Esophagus muscularis mucosa (tissue), 4 donors: ENCODE results near the gene DIP2C. TPM values are rescaled to one million over a fixed set of nuclear protein-coding genes. Genes with fewer than 3 reads are reported as not detected.

Experiments
- DNase-seq: peaks from one replicate; pipeline ENCODE4 v3.0.0-alpha.2; 2017; ENCODE audit errors: extremely low spot score
- H3K27ac ChIP-seq, 4 donors: fragments of 200-600 bp; sonication (generic); replicated peaks in 1 of 4; 1 replicate in 3 of 4; 2 replicates in 1 of 4; pipeline ENCODE4 v1.5.1; 2016 to 2019; ENCODE audit warnings: mild to moderate bottlenecking in 1 of 4
- H3K27me3 ChIP-seq, 4 donors: fragments of 200-600 bp; sonication (generic); one replicate each; pipeline versions ENCODE4 v1.5.1 to v1.6.0; 2016 to 2019
- H3K36me3 ChIP-seq, 4 donors: fragments of 200-600 bp; sonication (generic); one replicate each; pipeline ENCODE4 v1.5.1; 2016 to 2019
- H3K4me1 ChIP-seq, 4 donors: fragments of 200-600 bp; sonication (generic); one replicate each; pipeline ENCODE4 v1.5.1; 2016 to 2019
- H3K4me3 ChIP-seq, 4 donors: fragments of 200-600 bp; sonication (generic); 1 replicate in 2 of 4; 2 replicates in 2 of 4; pipeline ENCODE4 v1.5.1; 2016 to 2019; ENCODE audit warnings: mild to moderate bottlenecking in 4 of 4, moderate library complexity in 1 of 4
- H3K9me3 ChIP-seq, 4 donors: fragments of 200-600 bp; sonication (generic); 1 replicate in 3 of 4; 2 replicates in 1 of 4; pipeline ENCODE4 v1.5.1; 2016 to 2019
- EP300 ChIP-seq: sonication (generic); formaldehyde crosslinking; IDR thresholded peaks from one replicate; pipeline ENCODE4 v1.6.1; 2017; ENCODE audit warnings: antibody characterized with exemption
- POLR2A ChIP-seq: fragments of 450-650 bp; IDR thresholded peaks from one replicate; pipeline ENCODE4 v1.6.1; 2017; ENCODE audit warnings: antibody characterized with exemption, moderate library complexity, mild to moderate bottlenecking, low read depth
- POLR2AphosphoS5 ChIP-seq, 2 donors: sonication (generic); formaldehyde crosslinking; IDR thresholded peaks; one replicate each; pipeline ENCODE4 v1.6.1; 2017; ENCODE audit warnings: antibody characterized with exemption in 2 of 2
- WGBS: methylation state at CpG from one replicate; pipeline ENCODE4 v1.1.5; 2018; 5-methylcytosine and 5-hydroxymethylcytosine counted together
- intact Hi-C: fragments of 100-400 bp; cut with DNase I; formaldehyde crosslinking; loops from one replicate; pipeline ENCODE4 v1.15.1; 2023
- total RNA-seq, 4 donors: library from RNA; depleted of rRNA; stranded (reverse); fragments of >200 nt; gene quantifications; one replicate each; pipeline versions ENCODE4 v1.1.0 to v1.2.1, GENCODE V29; 2016
- TF ChIP-seq, protein P1 (sequence below), 3 experiments: fragments of 200-600 bp in 2 of 3; fragments of 450-650 bp in 1 of 3; sonication (generic) in 2 of 3; IDR thresholded peaks; one replicate each; pipeline ENCODE4 v1.5.1; 2017 to 2019; ENCODE audit warnings: antibody characterized with exemption in 3 of 3, mild to moderate bottlenecking in 2 of 3, moderate library complexity in 1 of 3

The DIP2C gene
- total RNA-seq, 4 donors from 2014 or later: 38.6 to 66.4 (median 55.7) TPM

DNA sequence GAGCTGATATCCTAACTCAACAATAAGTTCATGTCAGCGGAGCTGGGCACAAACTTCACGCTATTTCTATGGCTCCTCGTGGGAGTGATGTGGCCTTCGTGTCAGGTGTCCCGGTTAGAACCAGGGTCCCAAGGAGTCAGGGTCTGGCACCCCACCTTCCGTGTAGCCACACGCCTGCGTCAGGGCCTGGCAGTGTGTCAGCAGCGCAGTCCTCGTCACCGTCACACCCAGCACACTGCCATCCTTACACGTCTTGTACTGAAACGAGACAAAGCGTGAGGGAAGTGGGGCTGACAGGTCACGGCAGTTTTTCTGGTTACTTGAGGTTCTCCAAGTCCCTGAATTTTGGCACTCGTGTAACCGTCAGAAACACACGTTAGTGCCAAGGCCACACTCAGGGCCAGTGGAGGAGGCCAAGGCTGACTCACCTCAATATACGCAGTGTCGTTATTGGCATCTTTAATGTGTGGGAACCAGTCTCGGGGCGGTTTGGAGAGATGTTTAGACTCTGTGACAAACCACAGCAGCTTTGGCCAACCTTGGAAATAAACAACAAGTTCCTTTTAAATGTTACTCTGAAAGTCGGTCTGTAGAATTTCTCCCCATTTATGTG, 299.5 kb downstream of the DIP2C start:
- Histone ChIP-seq H3K9me3 (no peaks in the 10 kb centered on the region), H3K27ac (no peak overlapping the region), H3K36me3 (peaks cover 20 to 76% (median 52%) of the 10 kb centered on the region in 4 donors), H3K27me3 (no peaks in the 10 kb centered on the region), H3K4me1 (peaks cover 4 to 13% (median 11%) of the 10 kb centered on the region in 4 donors), H3K4me3 (no peak overlapping the region)
- intact Hi-C loops: no loop called here
- TF ChIP-seq, protein P1, sequence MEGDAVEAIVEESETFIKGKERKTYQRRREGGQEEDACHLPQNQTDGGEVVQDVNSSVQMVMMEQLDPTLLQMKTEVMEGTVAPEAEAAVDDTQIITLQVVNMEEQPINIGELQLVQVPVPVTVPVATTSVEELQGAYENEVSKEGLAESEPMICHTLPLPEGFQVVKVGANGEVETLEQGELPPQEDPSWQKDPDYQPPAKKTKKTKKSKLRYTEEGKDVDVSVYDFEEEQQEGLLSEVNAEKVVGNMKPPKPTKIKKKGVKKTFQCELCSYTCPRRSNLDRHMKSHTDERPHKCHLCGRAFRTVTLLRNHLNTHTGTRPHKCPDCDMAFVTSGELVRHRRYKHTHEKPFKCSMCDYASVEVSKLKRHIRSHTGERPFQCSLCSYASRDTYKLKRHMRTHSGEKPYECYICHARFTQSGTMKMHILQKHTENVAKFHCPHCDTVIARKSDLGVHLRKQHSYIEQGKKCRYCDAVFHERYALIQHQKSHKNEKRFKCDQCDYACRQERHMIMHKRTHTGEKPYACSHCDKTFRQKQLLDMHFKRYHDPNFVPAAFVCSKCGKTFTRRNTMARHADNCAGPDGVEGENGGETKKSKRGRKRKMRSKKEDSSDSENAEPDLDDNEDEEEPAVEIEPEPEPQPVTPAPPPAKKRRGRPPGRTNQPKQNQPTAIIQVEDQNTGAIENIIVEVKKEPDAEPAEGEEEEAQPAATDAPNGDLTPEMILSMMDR (IDR thresholded peaks at IDR 0.05): no peak
- no peak for TF ChIP-seq POLR2AphosphoS5 (IDR thresholded peaks at IDR 0.05)
- TF ChIP-seq EP300: no peak
- no peak for TF ChIP-seq POLR2A
- 89% methylated on average over 23 of the region's 23 CpGs for WGBS
- no peak for DNase-seq

DNA sequence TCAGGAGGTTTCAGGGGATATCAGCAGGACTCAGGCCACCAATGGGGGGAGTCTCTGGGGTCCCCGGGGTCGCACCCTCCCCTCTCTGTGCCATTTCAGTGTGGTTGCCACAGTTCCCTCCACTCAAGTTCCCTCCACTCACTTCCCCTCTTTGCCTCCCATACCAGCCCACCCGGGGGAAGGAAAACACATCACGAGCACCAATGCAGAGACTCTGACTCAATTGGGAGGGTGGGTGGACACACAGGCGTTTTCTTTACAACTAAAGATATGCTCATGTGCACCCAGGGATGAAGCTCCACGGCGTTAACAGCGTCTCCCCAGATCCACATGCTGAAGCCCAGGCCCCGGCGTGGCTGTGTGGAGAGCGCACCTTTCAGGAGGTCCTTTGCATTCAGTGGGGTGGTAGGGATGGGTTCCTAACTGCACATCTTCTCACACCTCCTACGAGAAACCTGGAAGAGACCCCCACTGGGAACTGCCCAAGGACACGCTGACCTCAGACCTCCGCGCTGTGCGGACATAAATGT, 300.1 kb downstream of the DIP2C start:
- 91% methylated on average over 12 of the region's 16 CpGs for WGBS
- Histone ChIP-seq H3K27me3 (no peaks in the 10 kb centered on the region), H3K4me1 (peaks cover 0 to 11% (median 6%) of the 10 kb centered on the region in 4 donors), H3K9me3 (no peaks in the 10 kb centered on the region), H3K27ac (no peak overlapping the region), H3K4me3 (no peak overlapping the region), H3K36me3 (peaks cover 26 to 82% (median 58%) of the 10 kb centered on the region in 4 donors)
- TF ChIP-seq EP300: no peak
- no peak for TF ChIP-seq POLR2A
- no peak for TF ChIP-seq POLR2AphosphoS5 (IDR thresholded peaks at IDR 0.05)
- TF ChIP-seq, protein P1 (IDR thresholded peaks at IDR 0.05): no peak
- no peak for DNase-seq
- intact Hi-C loops: no loop called here

DNA sequence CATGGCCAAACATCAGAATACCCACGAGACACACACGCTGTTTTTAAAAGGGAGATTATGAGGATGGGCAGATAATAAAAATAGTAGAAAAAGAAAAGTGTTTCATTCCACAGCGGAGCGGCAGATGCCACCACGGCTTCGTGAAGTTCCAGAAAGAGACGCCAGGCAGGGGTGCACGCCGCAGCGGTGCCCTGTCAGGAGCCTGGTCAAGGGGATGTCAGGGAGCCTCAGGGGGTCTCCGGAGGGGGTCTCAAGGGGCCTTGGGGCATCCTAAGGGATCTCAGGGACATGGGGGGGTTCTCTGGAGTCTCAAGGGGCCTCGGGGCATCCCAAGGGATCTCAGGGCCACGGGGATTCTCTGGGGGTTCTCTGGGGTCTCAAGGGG, 300.8 kb downstream of the DIP2C start:
- DNase-seq: no peak
- TF ChIP-seq POLR2AphosphoS5 (IDR thresholded peaks at IDR 0.05) (no peak), EP300 (no peak), POLR2A (no peak)
- TF ChIP-seq, protein P1 (IDR thresholded peaks at IDR 0.05): no peak

DNA sequence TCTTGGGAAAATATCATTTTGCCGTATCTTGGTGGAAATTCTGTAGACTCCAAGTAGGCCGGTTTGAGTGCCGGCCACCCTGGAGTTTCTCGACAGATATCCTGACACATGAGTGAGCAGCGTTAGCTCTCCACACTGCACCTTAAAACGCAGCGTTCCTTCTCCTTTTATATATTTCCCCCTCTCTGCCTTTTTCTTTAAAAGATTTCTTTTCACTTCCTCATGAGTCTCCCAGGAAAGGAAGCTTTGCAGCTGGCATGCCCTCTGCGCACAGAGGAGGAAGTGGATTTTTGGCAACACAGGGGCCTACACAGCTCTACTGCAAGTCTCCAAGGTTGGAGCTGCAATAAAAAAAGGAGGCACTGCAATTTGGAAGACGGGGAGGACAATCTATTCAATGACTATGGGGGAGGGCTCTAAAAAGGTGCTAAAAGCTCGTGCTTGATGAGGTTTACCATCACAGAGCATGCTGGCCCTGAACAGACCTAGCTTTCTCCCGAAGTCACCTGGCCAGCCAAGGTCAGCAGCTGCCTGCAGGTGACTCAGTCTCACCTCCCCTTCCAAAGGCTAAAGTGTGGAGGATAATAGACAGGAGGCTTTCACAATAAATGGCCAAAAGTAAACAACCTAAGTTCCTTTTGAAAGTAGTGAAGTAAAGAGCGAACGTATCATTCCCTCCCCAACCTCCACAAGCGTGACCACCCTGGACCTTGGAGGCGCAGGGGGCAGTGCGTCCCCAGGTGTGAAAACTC, 301.4 kb downstream of the DIP2C start:
- no peaks in the 10 kb centered on the region for H3K27me3 ChIP-seq
- WGBS: 83% methylated on average over 16 of the region's 16 CpGs
- H3K4me1 ChIP-seq: peaks cover 0 to 11% (median 6%) of the 10 kb centered on the region in 4 donors
- peak overlapping the region in 2 of 4 donors; percentile 21 to 23 for H3K27ac ChIP-seq
- DNase-seq: no peak
- TF ChIP-seq EP300 (no peak), POLR2A (peak; percentile 29), POLR2AphosphoS5 (IDR thresholded peaks at IDR 0.05) (peak in 1 of 2 donors; percentile 19)
- H3K9me3 ChIP-seq: no peaks in the 10 kb centered on the region
- intact Hi-C loops: no loop called here
- H3K36me3 ChIP-seq: peaks cover 33 to 94% (median 69%) of the 10 kb centered on the region in 4 donors
- no peak overlapping the region for H3K4me3 ChIP-seq

More for the DNA sequence above, 300.8 kb downstream of the DIP2C start:
- 89% methylated on average over 13 of the region's 13 CpGs for WGBS
- intact Hi-C loops: no loop called here
- Histone ChIP-seq H3K27ac (no peak overlapping the region), H3K27me3 (no peaks in the 10 kb centered on the region), H3K4me1 (peaks cover 0 to 11% (median 6%) of the 10 kb centered on the region in 4 donors), H3K4me3 (no peak overlapping the region), H3K36me3 (peaks cover 32 to 89% (median 65%) of the 10 kb centered on the region in 4 donors), H3K9me3 (no peaks in the 10 kb centered on the region)

DNA sequence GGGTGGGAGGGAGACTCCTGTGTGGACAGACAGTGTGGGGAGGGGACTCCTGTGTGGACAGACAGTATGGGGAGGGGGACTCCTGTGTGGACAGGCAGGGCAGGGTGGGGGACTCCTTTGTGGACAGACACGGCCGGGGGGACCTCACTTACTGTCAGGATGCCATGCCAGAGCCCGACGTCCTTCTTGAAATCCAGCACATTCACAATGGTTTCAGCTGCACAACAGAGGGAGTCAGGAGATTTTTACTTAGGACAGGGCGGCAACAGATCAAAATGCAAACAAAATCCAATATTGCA, 301.9 kb downstream of the DIP2C start:
- intact Hi-C loops: no loop called here
- Histone ChIP-seq H3K27me3 (no peaks in the 10 kb centered on the region), H3K9me3 (no peaks in the 10 kb centered on the region), H3K4me3 (peak overlapping the region in 1 of 4 donors; percentile 4), H3K4me1 (peaks cover 0 to 11% (median 6%) of the 10 kb centered on the region in 4 donors), H3K36me3 (peaks cover 34 to 99% (median 72%) of the 10 kb centered on the region in 4 donors), H3K27ac (peak overlapping the region in 3 of 4 donors; percentile 5 to 23 (median 21))
- WGBS: 86% methylated on average over 5 of the region's 5 CpGs
- no peak for TF ChIP-seq POLR2A
- TF ChIP-seq EP300: no peak
- TF ChIP-seq, protein P1 (IDR thresholded peaks at IDR 0.05): no peak
- TF ChIP-seq POLR2AphosphoS5 (IDR thresholded peaks at IDR 0.05): no peak
- no peak for DNase-seq
